ENCODE measurements around the gene TIAM2.

- TF ChIP-seq CTCF (IDR thresholded peaks at IDR 0.05; ENCODE audit: extremely low read depth in 1 of 2, insufficient read depth in 1 of 2, low read depth in 1 of 2, low read length in 2 of 2) (no peak), EZH2 (IDR thresholded peaks at IDR 0.05; ENCODE audit: borderline replicate concordance, low read depth, low read length, severe bottlenecking) (no peak), FOS (IDR thresholded peaks at IDR 0.05; ENCODE audit: borderline replicate concordance, insufficient read depth, low read length) (no peak), POLR2A (IDR thresholded peaks at IDR 0.05; ENCODE audit: low read depth, low read length) (no peak), MYC (IDR thresholded peaks at IDR 0.05; ENCODE audit: low read depth, low read length) (no peak), POLR2AphosphoS5 (IDR thresholded peaks at IDR 0.05; ENCODE audit: insufficient read depth, low read depth, low read length) (no peak)
These were observed 296.2 kb downstream of the TIAM2 start for GRCh38 chr6:155291291-155291690.

Measured in endothelial cell of umbilical vein (primary cell).